Dendritic cell treated with granulocyte-macrophage colony-stimulating factor and Interleukin-4, amounts not matched to agents 40 ng/mL and 50 ng/mL, for 4 days (primary cell): ENCODE results near the gene EFCAB14.
"Not testable (repeated sequence)": the region's sequence is repeated elsewhere in the genome, so short reads cannot be mapped to it uniquely, and the experiment has no call there.

Source experiments
- H3K27ac Mint-ChIP-seq: one replicate; pipeline ENCODE4 v1.8.0; 2022; ENCODE audit warnings: mild to moderate bottlenecking, mixed read lengths
- H3K27me3 Mint-ChIP-seq: one replicate; pipeline ENCODE4 v1.8.0; 2022; ENCODE audit warnings: mild to moderate bottlenecking, mixed read lengths
- H3K36me3 Mint-ChIP-seq: one replicate; pipeline ENCODE4 v1.8.0; 2022; ENCODE audit warnings: low read depth, mixed read lengths
- H3K4me1 Mint-ChIP-seq: one replicate; pipeline ENCODE4 v1.8.0; 2022; ENCODE audit warnings: low read depth, mixed read lengths
- H3K4me3 Mint-ChIP-seq: one replicate; pipeline ENCODE4 v1.8.0; 2022; ENCODE audit warnings: mild to moderate bottlenecking, moderate library complexity, mixed read lengths
- H3K9me3 Mint-ChIP-seq: one replicate; pipeline ENCODE4 v1.8.0; 2022; ENCODE audit warnings: mixed read lengths
- intact Hi-C: fragments of 100-400 bp; cut with micrococcal nuclease; formaldehyde crosslinking; loops from one replicate; pipeline ENCODE4 v1.15.0; 2022

The EFCAB14 gene

DNA sequence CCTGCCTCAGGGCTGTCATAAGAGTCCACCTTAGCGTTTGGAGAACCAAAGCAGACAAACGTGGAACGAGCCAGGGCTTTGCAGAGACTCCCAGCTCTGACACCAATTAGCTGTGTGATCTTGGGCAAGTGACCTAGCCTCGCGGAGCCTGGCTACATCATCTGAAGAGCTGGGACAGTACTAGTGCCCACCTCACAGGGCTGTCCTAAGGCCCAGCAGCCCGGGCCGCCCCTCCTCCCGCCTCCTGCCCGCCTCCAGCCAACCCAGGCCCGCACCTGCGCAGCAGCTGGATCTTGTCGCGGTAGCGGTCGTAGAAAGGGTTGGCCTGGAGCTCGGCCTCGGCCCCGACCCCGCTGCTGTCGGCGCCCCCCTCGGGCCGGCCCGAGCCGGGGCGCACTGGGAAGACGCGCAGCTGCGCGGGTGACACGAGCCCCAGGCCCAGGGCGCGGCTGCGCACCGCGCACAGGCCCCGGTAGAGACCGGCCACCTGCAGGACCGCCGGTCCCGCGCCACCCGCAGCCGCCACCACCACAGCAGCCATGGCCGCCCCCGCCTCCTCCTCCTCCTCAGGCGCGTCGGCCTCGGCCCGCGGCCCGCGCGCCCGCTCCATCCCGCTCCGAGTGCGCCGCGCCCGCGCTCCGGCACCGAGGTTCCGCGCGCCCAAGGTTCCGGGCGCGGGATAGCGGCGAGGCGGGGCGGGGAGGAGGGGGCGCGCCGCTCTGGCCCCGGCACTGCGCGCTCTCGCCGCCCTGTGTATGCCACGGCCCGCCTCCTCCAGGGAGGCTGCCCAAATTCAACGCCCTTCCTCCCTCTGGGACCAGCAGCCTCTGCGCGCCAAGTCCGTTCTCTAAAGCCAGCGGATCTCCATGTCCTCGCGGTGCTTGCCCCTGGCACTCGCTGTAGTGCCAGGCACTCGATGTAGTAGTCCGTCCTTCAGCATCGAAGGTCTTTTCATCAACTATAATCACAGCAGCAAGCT is 50.8 kb downstream of the EFCAB14 start, which contains the start of gene ATPAF1:
Gene ATPAF1, minus strand, starts transcription at position 583 of the 979 bp plus-strand sequence. Its CDS starts 42 bp downstream, at position 541.
- Mint-ChIP-seq H3K27me3 (no peaks in the 10 kb centered on the region), H3K4me3 (no peak within 1 kb of the TSS)

DNA sequence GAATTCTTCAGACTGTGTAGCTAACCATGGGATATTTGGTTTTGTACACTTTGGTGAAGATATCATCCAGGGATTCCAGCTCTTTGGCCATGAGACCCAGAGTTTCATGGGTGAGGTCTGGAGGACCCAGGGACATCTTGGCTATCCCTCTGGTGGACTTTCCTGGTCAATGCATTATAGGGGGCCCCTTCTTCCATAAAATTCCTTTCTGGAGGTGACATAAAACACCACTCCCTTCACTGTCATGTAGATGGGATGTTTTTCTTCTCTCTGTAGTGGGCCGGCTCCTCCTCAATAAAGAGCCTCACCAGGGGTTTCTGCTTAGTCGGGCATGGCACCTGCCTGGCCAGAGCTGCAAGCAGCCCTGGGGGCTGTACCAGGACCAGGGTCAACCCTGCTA is 52.9 kb downstream of the EFCAB14 start:
- H3K9me3 Mint-ChIP-seq: no peaks in the 10 kb centered on the region
- intact Hi-C loops: loop anchor here (10.0 kb wide), 2 partner anchors 49 to 51 kb away; partner anchors contain the start of genes EFCAB14 and MOB3C
- H3K4me3 Mint-ChIP-seq: no peak overlapping the region
- H3K27ac Mint-ChIP-seq: no peak overlapping the region
- no peaks in the 10 kb centered on the region for H3K27me3 Mint-ChIP-seq
- H3K36me3 Mint-ChIP-seq: peaks cover 30% of the 10 kb centered on the region
- peaks cover 18% of the 10 kb centered on the region for H3K4me1 Mint-ChIP-seq

More for the DNA sequence above, 50.8 kb downstream of the EFCAB14 start, which contains the start of gene ATPAF1:
- Mint-ChIP-seq H3K36me3 (peaks cover 31% of the 10 kb centered on the region), H3K9me3 (no peaks in the 10 kb centered on the region), H3K27ac (no peak within 1 kb of the TSS), H3K4me1 (peaks cover 18% of the 10 kb centered on the region)
- intact Hi-C loops: loop anchor here (10.0 kb wide), 2 partner anchors 47 to 53 kb away; partner anchors contain the start of genes EFCAB14 and MOB3C

DNA sequence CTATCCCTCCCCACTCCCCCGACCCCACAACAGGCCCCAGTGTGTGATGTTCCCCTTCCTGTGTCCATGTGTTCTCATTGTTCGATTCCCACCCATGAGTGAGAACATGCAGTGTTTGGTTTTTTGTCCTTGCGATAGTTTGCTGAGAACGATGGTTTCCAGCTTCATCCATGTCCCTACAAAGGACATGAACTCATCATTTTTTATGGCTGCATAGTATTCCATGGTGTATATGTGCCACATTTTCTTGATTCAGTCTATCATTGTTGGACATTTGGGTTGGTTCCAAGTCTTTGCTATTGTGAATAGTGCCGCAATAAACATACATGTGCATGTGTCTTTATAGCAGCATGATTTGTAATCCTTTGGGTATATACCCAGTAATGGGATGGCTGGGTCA is 56.0 kb downstream of the EFCAB14 start:
- H3K4me3 Mint-ChIP-seq, H3K27me3 Mint-ChIP-seq, H3K9me3 Mint-ChIP-seq, H3K27ac Mint-ChIP-seq: not testable (repeated sequence)
- intact Hi-C loops: loop anchor here (10.0 kb wide), 2 partner anchors 48 to 52 kb away; partner anchors contain the start of genes EFCAB14 and MOB3C
- peaks cover 39% of the 10 kb centered on the region for H3K36me3 Mint-ChIP-seq
- H3K4me1 Mint-ChIP-seq: peaks cover 18% of the 10 kb centered on the region

DNA sequence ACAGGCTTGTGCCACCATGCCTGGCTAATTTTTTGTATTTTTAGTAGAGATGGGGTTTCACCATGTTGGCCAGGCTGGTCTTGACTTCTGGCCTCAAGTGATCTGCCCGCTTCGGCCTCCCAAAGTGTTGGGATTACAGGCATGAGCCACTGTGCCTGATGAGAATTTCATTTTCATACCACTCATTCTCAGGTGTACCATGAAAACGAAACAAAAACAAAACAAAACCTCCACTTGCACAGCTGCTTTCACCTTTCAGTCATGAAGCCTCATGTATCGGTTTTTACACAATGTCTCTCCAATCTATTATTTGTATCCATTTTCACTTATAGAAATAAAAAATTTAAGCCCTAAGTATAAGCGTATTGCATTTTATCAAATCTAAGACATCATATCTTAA is 58.8 kb downstream of the EFCAB14 start:
- H3K27ac Mint-ChIP-seq, H3K4me1 Mint-ChIP-seq, H3K27me3 Mint-ChIP-seq, H3K4me3 Mint-ChIP-seq, H3K9me3 Mint-ChIP-seq: not testable (repeated sequence)
- intact Hi-C loops: loop anchor here (10.0 kb wide), 2 partner anchors 45 to 55 kb away; partner anchors contain the start of genes EFCAB14 and MOB3C
- H3K36me3 Mint-ChIP-seq: peaks cover 50% of the 10 kb centered on the region

DNA sequence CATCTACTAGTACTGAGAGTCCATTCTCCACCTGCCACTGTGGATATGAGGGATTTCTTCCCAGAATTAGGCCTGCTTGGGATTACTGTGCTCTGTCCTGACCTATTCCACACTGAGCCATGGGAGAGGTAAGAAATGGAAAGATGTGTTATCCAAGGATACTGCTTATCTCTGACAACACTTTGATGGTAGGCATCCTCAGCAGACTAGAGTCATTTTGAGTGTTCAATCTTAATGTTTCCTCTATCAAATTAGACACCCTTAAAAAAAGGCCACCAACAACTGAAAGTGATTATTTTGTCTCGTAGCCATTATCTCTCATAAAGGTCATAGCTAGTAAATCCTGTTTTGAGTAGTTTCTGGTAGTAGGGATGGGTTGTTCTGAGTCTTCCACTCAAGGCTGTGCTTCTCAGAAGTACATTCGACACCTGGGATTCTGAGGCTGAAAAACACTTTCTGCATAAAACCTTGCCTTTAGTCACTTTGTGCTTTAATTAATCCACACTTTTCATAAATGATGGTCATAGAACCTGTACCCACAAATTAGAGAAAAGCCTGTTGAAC is 59.5 kb downstream of the EFCAB14 start:
- intact Hi-C loops: no loop called here
- Mint-ChIP-seq H3K4me3 (no peak overlapping the region), H3K27me3 (no peaks in the 10 kb centered on the region), H3K4me1 (peaks cover 6% of the 10 kb centered on the region), H3K27ac (no peak overlapping the region), H3K9me3 (peaks cover 7% of the 10 kb centered on the region), H3K36me3 (peaks cover 50% of the 10 kb centered on the region)

DNA sequence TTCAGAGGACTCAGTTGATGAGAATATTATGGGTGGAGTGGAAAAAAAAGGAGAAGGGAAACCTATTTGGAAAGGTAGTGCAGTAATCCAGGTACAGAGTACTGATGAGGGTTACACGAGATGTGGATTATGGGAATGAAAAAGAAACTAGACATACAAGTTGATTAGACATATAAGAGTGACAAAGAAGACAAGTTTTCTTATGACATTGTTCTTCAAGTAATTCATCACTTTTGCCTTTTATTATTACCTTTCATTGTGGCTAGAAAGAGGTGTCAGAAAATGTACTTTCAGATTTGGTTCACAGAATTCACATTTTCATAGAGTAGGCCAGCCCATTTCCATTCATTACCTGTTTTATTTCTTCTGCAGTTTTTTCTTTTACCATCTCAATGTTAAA is 61.1 kb downstream of the EFCAB14 start:
- Mint-ChIP-seq H3K4me3 (no peak overlapping the region), H3K27ac (no peak overlapping the region), H3K9me3 (peaks cover 7% of the 10 kb centered on the region), H3K4me1 (peaks cover 6% of the 10 kb centered on the region), H3K27me3 (no peaks in the 10 kb centered on the region), H3K36me3 (peaks cover 51% of the 10 kb centered on the region)
- intact Hi-C loops: no loop called here

DNA sequence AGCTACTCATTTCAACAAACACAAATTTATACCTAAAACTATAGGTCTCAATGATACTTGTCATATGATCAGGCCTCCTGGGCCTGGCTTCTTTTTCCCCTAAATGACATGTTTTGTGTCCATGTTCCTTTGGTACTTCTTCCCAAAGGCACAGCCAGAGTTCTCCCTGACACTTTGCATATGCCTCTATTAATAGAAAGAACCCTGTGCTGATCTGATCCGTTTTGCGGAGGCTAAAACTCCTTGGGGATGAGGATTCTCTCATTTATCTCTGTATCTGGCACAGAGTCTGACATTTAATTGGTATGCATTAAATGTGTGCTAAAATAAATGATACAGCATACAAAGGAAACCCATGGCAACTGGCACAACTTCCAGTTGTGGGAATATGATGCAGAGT is 62.3 kb downstream of the EFCAB14 start:
- peaks cover 7% of the 10 kb centered on the region for H3K9me3 Mint-ChIP-seq
- H3K27ac Mint-ChIP-seq: no peak overlapping the region
- H3K4me1 Mint-ChIP-seq: peaks cover 6% of the 10 kb centered on the region
- peaks cover 56% of the 10 kb centered on the region for H3K36me3 Mint-ChIP-seq
- intact Hi-C loops: no loop called here
- no peaks in the 10 kb centered on the region for H3K27me3 Mint-ChIP-seq
- H3K4me3 Mint-ChIP-seq: no peak overlapping the region

DNA sequence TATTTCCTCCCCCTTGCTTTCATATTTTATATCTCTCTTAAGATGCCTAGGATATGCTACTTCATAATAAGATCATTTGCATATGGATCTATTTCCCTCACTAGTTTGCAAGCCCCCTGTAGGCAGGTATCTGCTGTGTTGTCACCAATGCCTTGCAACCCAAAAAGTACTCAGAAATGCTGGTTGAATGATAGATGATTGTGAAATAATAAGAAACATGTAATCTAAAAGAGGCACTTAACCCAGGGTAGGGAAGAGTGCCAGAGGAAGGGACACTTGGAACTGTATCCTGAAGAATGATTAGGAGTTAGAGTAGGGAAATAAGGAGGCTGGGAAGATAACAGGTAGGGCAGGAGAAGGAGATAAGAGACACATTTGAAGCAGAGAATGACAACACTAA is 63.1 kb downstream of the EFCAB14 start:
- intact Hi-C loops: no loop called here
- no peaks in the 10 kb centered on the region for H3K27me3 Mint-ChIP-seq
- peaks cover 8% of the 10 kb centered on the region for H3K9me3 Mint-ChIP-seq
- peaks cover 6% of the 10 kb centered on the region for H3K4me1 Mint-ChIP-seq
- no peak overlapping the region for H3K27ac Mint-ChIP-seq
- H3K36me3 Mint-ChIP-seq: peaks cover 63% of the 10 kb centered on the region
- H3K4me3 Mint-ChIP-seq: no peak overlapping the region

DNA sequence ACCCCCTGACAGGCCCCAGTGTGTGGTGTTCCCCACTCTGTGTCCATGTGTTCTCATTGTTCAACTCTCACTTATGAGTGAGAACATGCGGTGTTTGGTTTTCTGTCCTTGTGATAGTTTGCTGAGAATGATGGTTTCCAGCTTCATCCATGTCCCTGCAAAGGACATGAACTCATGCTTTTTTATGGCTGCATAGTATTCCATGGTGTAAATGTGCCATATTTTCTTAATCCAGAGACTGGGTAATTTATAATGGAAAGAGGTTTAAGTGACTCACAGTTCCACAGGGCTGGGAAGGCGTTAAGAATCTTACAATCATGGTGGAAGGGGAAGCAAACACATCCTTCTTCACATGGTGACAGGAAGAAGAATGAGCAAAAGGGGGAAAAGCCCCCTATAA is 64.2 kb downstream of the EFCAB14 start:
- H3K9me3 Mint-ChIP-seq: peaks cover 17% of the 10 kb centered on the region
- intact Hi-C loops, H3K27ac Mint-ChIP-seq, H3K4me3 Mint-ChIP-seq, H3K4me1 Mint-ChIP-seq, H3K27me3 Mint-ChIP-seq: not testable (repeated sequence)
- H3K36me3 Mint-ChIP-seq: peaks cover 71% of the 10 kb centered on the region

DNA sequence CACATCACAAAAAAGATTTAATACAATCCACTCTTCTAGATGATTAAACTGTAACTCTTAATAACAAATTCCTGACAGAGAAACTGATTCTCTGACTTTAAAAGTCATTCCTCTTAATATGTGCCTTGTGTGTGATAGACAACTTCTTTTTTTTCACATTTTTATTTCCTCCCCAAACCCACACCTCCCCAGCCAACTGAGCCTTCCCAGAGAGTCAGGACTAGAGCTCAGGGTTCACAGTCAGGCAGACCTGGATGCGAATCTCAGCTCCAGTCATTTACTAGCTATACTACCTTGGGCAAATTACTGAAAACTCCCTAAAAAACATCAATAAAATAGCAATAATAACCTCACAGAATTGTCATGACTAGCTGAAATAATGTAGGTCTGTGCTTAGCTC is 64.9 kb downstream of the EFCAB14 start:
- H3K36me3 Mint-ChIP-seq: peaks cover 72% of the 10 kb centered on the region
- intact Hi-C loops: no loop called here
- H3K4me1 Mint-ChIP-seq: peaks cover 6% of the 10 kb centered on the region
- peaks cover 17% of the 10 kb centered on the region for H3K9me3 Mint-ChIP-seq
- H3K4me3 Mint-ChIP-seq: no peak overlapping the region
- no peaks in the 10 kb centered on the region for H3K27me3 Mint-ChIP-seq
- no peak overlapping the region for H3K27ac Mint-ChIP-seq

DNA sequence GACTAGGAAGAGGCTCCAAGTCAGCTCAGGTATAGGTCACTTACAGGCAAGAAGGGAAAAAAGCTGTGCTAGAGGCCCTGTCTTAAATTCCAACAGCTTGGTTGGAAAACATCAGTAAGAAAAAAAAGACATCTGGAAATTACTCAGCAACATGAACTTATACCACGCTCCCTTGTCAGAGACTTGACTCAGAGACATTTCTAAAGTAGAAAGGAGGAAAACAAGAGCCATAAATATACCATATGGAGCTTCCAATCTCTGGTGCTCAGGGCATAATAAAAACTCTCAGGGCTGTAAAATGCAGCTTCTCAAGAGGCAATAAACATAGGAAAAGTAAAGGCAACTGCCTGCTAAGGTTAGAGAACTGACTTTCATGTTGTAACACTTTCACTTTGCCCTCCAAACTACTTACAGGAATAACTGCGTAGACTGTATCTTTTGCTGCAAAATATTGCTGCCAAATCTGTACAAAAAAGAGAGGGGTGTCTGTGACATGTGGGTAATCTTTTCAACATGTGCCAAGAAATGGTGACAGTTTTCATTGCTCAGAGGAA is 65.4 kb downstream of the EFCAB14 start:
- H3K4me1 Mint-ChIP-seq: peaks cover 6% of the 10 kb centered on the region
- peaks cover 17% of the 10 kb centered on the region for H3K9me3 Mint-ChIP-seq
- no peak overlapping the region for H3K27ac Mint-ChIP-seq
- no peaks in the 10 kb centered on the region for H3K27me3 Mint-ChIP-seq
- no peak overlapping the region for H3K4me3 Mint-ChIP-seq
- intact Hi-C loops: no loop called here
- peaks cover 77% of the 10 kb centered on the region for H3K36me3 Mint-ChIP-seq

DNA sequence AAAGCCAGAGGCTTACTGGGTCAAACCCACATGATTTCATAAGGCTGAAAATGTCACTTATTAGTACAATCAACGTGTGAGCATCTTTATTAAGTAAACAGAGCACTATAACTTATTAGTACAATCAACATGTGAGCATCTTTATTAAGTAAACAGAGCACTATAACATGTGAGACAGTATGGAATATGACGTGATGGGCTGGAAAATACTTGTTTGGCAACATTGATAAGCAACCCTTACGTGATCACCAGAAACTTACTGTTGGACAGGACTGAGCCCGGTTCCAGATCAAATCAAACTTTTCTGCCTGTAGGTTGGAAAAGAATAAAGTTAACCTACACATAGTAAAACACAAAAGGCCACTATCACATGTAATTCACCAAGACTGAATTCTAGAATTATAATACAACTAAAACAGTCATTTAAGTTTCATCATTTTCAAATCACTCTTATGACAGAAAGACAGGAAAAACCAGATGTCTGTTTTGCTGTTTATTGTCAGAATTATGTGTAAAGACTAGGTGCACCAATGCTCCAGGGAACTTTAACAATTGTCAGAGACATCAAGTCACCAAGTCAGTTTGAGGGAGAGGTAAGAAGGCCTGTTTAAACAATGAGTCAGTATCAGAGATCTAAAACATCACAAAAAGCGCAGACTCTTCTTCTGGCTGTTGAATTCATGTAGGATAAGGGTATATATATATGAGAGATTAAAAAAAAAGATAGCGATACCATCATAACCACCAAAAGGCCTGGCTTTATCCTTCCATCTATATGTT is 66.4 kb downstream of the EFCAB14 start:
- Mint-ChIP-seq H3K27me3 (no peaks in the 10 kb centered on the region), H3K27ac (no peak overlapping the region), H3K4me3 (no peak overlapping the region), H3K4me1 (peaks cover 2% of the 10 kb centered on the region), H3K36me3 (peaks cover 82% of the 10 kb centered on the region), H3K9me3 (peaks cover 17% of the 10 kb centered on the region)
- intact Hi-C loops: no loop called here

DNA sequence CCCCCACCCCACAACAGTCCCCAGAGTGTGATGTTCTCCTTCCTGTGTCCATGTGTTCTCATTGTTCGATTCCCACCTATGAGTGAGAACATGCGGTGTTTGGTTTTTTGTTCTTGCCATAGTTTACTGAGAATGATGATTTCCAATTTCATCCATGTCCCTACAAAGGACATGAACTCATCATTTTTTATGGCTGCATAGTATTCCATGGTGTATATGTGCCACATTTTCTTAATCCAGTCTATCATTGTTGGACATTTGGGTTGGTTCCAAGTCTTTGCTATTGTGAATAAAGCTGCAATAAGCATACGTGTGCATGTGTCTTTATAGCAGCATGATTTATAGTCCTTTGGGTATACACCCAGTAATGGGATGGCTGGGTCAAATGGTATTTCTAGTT is 67.8 kb downstream of the EFCAB14 start:
- intact Hi-C loops, H3K4me3 Mint-ChIP-seq, H3K27me3 Mint-ChIP-seq, H3K27ac Mint-ChIP-seq, H3K4me1 Mint-ChIP-seq: not testable (repeated sequence)
- peaks cover 90% of the 10 kb centered on the region for H3K36me3 Mint-ChIP-seq
- H3K9me3 Mint-ChIP-seq: peaks cover 17% of the 10 kb centered on the region
